Loucy (cell line): ENCODE results near the gene PALLD.

Source experiments
- H2AFZ ChIP-seq: fragments of 200-600 bp; sonication (generic); 2 replicates; pipeline ENCODE4 v1.6.0; 2016; ENCODE audit warnings: antibody characterized with exemption, mild to moderate bottlenecking, low read length, moderate library complexity
- H3F3A ChIP-seq: fragments of 200-600 bp; 2 replicates; pipeline ENCODE4 v1.6.0; 2016; ENCODE audit warnings: antibody characterized with exemption, low read depth, mild to moderate bottlenecking
- H3K27me3 ChIP-seq: fragments of 200-600 bp; sonication (generic); 2 replicates; pipeline ENCODE4 v1.6.1; 2014; ENCODE audit warnings: low read length, mild to moderate bottlenecking; ENCODE audit not compliant: insufficient read depth, poor library complexity, severe bottlenecking
- H3K36me3 ChIP-seq: fragments of 200-600 bp; sonication (generic); 2 replicates; pipeline ENCODE4 v1.6.1; 2016; ENCODE audit warnings: low read length; ENCODE audit not compliant: insufficient read depth
- H3K4me1 ChIP-seq: fragments of 200-600 bp; sonication (generic); 2 replicates; pipeline ENCODE4 v1.5.1; 2014; ENCODE audit warnings: low read length, mild to moderate bottlenecking; ENCODE audit not compliant: insufficient read depth, poor library complexity, severe bottlenecking
- H3K4me2 ChIP-seq: fragments of 200-600 bp; sonication (generic); 2 replicates; pipeline ENCODE4 v1.6.0; 2014; ENCODE audit warnings: antibody characterized with exemption, low read length, low read depth, mild to moderate bottlenecking; ENCODE audit not compliant: poor library complexity, severe bottlenecking
- H3K4me3 ChIP-seq: fragments of 200-600 bp; sonication (generic); 2 replicates; pipeline ENCODE4 v1.5.1; 2014; ENCODE audit warnings: low read length, mild to moderate bottlenecking, mixed read lengths; ENCODE audit not compliant: poor library complexity, severe bottlenecking
- H3K79me2 ChIP-seq: fragments of 200-600 bp; sonication (generic); 2 replicates; pipeline ENCODE4 v1.6.1; 2014; ENCODE audit warnings: low read length; ENCODE audit not compliant: insufficient read depth
- H3K9ac ChIP-seq: fragments of 200-600 bp; sonication (generic); 2 replicates; pipeline ENCODE4 v1.6.0; 2014; ENCODE audit warnings: mild to moderate bottlenecking, low read depth, low read length, moderate library complexity; ENCODE audit not compliant: poor library complexity, severe bottlenecking
- H3K9me2 ChIP-seq: fragments of 200-600 bp; sonication (generic); replicated peaks from 2 replicates; pipeline ENCODE4 v1.6.1; 2016; ENCODE audit warnings: low read depth, low read length, mixed read lengths
- H3K9me3 ChIP-seq: fragments of 200-600 bp; sonication (generic); 2 replicates; pipeline ENCODE4 v1.6.1; 2014; ENCODE audit warnings: mild to moderate bottlenecking, antibody characterized with exemption, low read length, low read depth; ENCODE audit not compliant: insufficient read depth
- H4K20me1 ChIP-seq: fragments of 200-600 bp; sonication (generic); 2 replicates; pipeline ENCODE4 v1.6.0; 2014; ENCODE audit warnings: antibody characterized with exemption, low read length, mild to moderate bottlenecking; ENCODE audit not compliant: insufficient read depth, poor library complexity, severe bottlenecking
- CTCF ChIP-seq: fragments of 200-600 bp; sonication (generic); conservative IDR thresholded peaks from 2 replicates; pipeline ENCODE4 v1.5.1; 2014; ENCODE audit warnings: mild to moderate bottlenecking, antibody characterized with exemption, low read length
- EZH2phosphoT487 ChIP-seq: fragments of 200-600 bp; IDR thresholded peaks from 2 replicates; pipeline ENCODE4 v1.6.1; 2018; ENCODE audit warnings: antibody characterized with exemption, mild to moderate bottlenecking, moderate library complexity, borderline replicate concordance

PALLD gene

GRCh38 chr4:168705121-168705520 is 208.3 kb downstream of the PALLD start:
- Histone ChIP-seq H3K9ac (no peak overlapping the region), H3K4me1 (no peaks in the 10 kb centered on the region), H3K4me2 (no peak overlapping the region), H3K27me3 (no peaks in the 10 kb centered on the region), H3K9me3 (no peaks in the 10 kb centered on the region), H3F3A (no peaks in the 10 kb centered on the region), H3K79me2 (no peaks in the 10 kb centered on the region), H2AFZ (no peak overlapping the region), H3K36me3 (no peaks in the 10 kb centered on the region), H3K9me2 (no peaks in the 10 kb centered on the region), H3K4me3 (no peak overlapping the region), H4K20me1 (no peaks in the 10 kb centered on the region)
- no peak for TF ChIP-seq CTCF
- TF ChIP-seq EZH2phosphoT487 = no peak

GRCh38 chr4:168707205-168707604 is 210.4 kb downstream of the PALLD start:
- Histone ChIP-seq H3K79me2 (no peaks in the 10 kb centered on the region), H3K4me1 (peaks cover 12% of the 10 kb centered on the region)
- TF ChIP-seq EZH2phosphoT487 = no peak
- no peak for TF ChIP-seq CTCF

GRCh38 chr4:168708108-168708507 is 211.3 kb downstream of the PALLD start:
- Histone ChIP-seq H3K27me3 (no peaks in the 10 kb centered on the region), H3K4me1 (peaks cover 13% of the 10 kb centered on the region), H3K36me3 (no peaks in the 10 kb centered on the region), H4K20me1 (no peaks in the 10 kb centered on the region), H3K9me3 (no peaks in the 10 kb centered on the region), H2AFZ (no peak overlapping the region), H3K9ac (no peak overlapping the region), H3K9me2 (no peaks in the 10 kb centered on the region), H3K4me2 (no peak overlapping the region), H3K79me2 (no peaks in the 10 kb centered on the region), H3F3A (no peaks in the 10 kb centered on the region), H3K4me3 (no peak overlapping the region)
- TF ChIP-seq CTCF (no peak), EZH2phosphoT487 (no peak)

More at GRCh38 chr4:168707205-168707604, 210.4 kb downstream of the PALLD start:
- H2AFZ ChIP-seq = no peak overlapping the region
- H4K20me1 ChIP-seq = no peaks in the 10 kb centered on the region
- H3K36me3 ChIP-seq = no peaks in the 10 kb centered on the region
- H3F3A ChIP-seq = no peaks in the 10 kb centered on the region
- no peak overlapping the region for H3K9ac ChIP-seq
- H3K4me3 ChIP-seq = no peak overlapping the region
- no peaks in the 10 kb centered on the region for H3K9me3 ChIP-seq
- no peaks in the 10 kb centered on the region for H3K9me2 ChIP-seq
- no peaks in the 10 kb centered on the region for H3K27me3 ChIP-seq
- H3K4me2 ChIP-seq = no peak overlapping the region
